ENCODE results near the gene RPA3.
A peak's percentile ranks its signal among the peaks of the same experiment; 100 is the strongest.

Gene RPA3

DNA sequence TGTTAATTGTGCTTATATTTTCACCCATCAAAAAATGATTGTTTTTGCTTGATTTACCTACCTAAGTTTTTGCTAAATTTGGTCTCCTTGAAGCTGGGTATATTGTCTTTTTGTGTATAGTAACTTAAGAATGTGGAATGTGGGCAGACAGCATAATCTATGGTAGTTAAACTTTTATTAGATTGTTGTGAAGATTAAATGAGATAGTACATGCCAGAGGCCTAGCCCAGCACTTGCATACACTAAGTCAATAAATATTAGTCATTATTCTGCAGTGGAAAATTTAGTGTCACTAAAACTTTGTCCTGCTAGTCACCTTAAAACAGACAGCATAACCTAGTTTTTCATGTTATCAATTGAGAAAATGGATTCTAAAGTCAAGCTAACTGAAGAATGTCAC, 19.3 kb upstream of the RPA3 start:
- TF ChIP-seq, protein P1, sequence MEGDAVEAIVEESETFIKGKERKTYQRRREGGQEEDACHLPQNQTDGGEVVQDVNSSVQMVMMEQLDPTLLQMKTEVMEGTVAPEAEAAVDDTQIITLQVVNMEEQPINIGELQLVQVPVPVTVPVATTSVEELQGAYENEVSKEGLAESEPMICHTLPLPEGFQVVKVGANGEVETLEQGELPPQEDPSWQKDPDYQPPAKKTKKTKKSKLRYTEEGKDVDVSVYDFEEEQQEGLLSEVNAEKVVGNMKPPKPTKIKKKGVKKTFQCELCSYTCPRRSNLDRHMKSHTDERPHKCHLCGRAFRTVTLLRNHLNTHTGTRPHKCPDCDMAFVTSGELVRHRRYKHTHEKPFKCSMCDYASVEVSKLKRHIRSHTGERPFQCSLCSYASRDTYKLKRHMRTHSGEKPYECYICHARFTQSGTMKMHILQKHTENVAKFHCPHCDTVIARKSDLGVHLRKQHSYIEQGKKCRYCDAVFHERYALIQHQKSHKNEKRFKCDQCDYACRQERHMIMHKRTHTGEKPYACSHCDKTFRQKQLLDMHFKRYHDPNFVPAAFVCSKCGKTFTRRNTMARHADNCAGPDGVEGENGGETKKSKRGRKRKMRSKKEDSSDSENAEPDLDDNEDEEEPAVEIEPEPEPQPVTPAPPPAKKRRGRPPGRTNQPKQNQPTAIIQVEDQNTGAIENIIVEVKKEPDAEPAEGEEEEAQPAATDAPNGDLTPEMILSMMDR (conservative IDR thresholded peaks at IDR 0.05; ENCODE audit: control insufficient read depth, insufficient read depth, low read depth, low read length), result no peak
- no peak overlapping the region for H3K4me3 ChIP-seq (ENCODE audit: control insufficient read depth, low read depth, low read length)
- no peak for DNase-seq (ENCODE audit: low read depth)

DNA sequence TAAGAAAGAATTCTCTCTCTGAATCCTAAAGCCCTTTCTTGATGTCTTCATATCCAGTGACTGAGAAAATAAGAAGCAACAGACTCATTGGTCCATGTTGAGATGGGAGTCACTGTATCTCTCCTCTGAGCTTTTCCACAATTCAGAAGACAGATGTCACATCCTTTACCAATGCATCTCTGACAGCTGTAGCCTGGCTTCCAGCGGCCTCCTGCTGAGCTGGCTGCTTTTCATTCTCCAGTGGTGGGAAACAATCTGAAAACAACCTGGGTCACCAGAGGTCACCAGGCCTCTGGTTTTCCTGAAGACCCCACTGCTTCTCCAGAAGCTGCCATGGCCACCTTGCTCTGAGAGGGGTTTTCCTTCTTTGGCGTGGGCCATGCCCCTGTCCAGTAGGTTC, 18.3 kb upstream of the RPA3 start:
- H3K4me3 ChIP-seq (ENCODE audit: control insufficient read depth, low read depth, low read length), result no peak overlapping the region
- TF ChIP-seq, protein P1 (conservative IDR thresholded peaks at IDR 0.05; ENCODE audit: control insufficient read depth, insufficient read depth, low read depth, low read length), result no peak
- no peak for DNase-seq (ENCODE audit: low read depth)

- TF ChIP-seq, protein P1 (conservative IDR thresholded peaks at IDR 0.05; ENCODE audit: control insufficient read depth, insufficient read depth, low read depth, low read length), result no peak
- DNase-seq (ENCODE audit: low read depth), result peak; percentile 25
- H3K4me3 ChIP-seq (ENCODE audit: control insufficient read depth, low read depth, low read length), result no peak overlapping the region
Observed at GRCh38 chr7:7732621-7733281, 14.3 kb upstream of the RPA3 start.

- H3K4me3 ChIP-seq (ENCODE audit: control insufficient read depth, low read depth, low read length), result no peak overlapping the region
- TF ChIP-seq, protein P1 (conservative IDR thresholded peaks at IDR 0.05; ENCODE audit: control insufficient read depth, insufficient read depth, low read depth, low read length), result no peak
- DNase-seq (ENCODE audit: low read depth), result no peak
Observed at GRCh38 chr7:7731732-7732131, 13.3 kb upstream of the RPA3 start.

- TF ChIP-seq, protein P1 (conservative IDR thresholded peaks at IDR 0.05; ENCODE audit: control insufficient read depth, insufficient read depth, low read depth, low read length), result no peak
- H3K4me3 ChIP-seq (ENCODE audit: control insufficient read depth, low read depth, low read length), result no peak overlapping the region
- no peak for DNase-seq (ENCODE audit: low read depth)
Observed at GRCh38 chr7:7720750-7721621, 2.6 kb upstream of the RPA3 start.

GRCh38 chr7:7720193-7720592, 1.8 kb upstream of the RPA3 start:
- no peak overlapping the region for H3K4me3 ChIP-seq (ENCODE audit: control insufficient read depth, low read depth, low read length)
- no peak for DNase-seq (ENCODE audit: low read depth)
- TF ChIP-seq, protein P1 (conservative IDR thresholded peaks at IDR 0.05; ENCODE audit: control insufficient read depth, insufficient read depth, low read depth, low read length), result no peak

Data from fibroblast of mammary gland (primary cell).